GM03348 (cell line): ENCODE data around the gene SPRING1.
"Not testable (repeated sequence)": the region's sequence is repeated elsewhere in the genome, so short reads cannot be mapped to it uniquely, and the experiment has no call there.

Experiments used
- DNase-seq: peaks from one replicate; pipeline ENCODE4 v3.0.0; 2012; ENCODE audit warnings: low spot score

Gene SPRING1

DNA sequence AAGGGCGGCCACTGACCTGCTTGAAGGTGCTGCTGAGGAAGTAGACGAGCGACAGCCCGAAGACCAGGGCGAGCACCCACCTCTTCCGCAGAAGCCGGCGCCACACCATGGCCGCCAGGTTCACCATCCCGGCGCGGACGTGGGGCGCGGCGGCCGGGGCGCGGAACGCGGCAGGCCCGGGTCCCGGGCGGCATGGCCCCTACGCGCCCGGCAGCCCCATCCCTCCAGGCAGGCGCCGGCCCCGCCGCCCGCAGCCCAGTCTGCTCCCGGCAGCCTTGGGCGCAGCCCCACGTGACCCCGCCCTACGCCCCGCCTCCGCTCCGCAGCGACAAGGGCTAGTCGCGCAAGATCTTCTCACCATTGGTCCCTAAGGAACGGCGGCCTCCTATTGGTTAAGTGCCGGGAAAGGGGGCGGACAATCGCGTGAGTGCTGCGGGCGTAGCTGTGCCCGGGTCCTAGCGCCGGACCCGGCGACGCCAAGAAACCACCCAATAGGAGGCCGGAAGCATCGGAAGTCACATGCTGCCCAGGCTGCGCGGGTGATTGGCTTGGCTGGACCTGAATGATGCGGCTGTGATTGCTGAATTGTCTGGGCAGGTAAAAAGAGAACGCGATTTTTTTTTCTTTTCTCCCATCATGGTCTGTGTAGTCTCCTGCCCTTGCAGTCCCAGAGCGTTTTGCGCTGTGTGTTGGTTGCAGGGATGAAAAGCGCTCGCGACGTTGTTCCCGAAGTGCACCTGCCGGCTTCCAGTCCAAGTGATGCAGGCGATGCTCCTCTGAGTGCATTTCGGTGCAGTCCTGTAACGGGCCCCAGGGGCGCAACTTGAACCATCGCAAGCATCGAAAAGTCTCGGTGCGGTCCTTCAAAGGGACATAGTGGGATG is at the start of gene SPRING1, which contains the start of gene RNFT2:
Gene SPRING1 (minus strand): TSS at position 296 of the 884 bp plus-strand sequence. CDS start 169 bp downstream, at position 127.
Gene RNFT2 (plus strand): TSS at position 542 of the 884 bp plus-strand sequence. CDS start 2,183 bp downstream, outside the sequence.
- DNase-seq = peak; percentile 100

DNA sequence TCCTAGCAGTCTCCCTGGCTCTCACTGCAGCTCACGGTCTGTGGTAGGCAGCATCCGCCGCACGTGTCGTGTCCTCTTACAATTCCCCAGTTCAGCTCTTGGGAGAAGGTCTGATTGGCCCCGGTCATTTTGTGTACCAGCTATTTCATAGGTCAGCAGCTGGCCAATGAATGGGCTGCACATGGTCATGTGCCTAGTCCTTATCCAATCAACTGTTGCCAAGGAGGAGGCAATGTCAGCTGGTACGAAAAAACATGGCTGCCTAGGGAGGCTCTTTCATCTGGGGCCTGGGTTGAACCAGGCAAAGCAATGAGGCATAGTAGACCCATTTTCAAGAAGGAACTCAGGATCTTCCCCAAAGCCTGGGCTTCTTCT is 46.4 kb upstream of the SPRING1 start:
- DNase-seq = no peak

- no peak for DNase-seq
Observed at GRCh38 chr12:116783525-116784237, 45.8 kb upstream of the SPRING1 start.

DNA sequence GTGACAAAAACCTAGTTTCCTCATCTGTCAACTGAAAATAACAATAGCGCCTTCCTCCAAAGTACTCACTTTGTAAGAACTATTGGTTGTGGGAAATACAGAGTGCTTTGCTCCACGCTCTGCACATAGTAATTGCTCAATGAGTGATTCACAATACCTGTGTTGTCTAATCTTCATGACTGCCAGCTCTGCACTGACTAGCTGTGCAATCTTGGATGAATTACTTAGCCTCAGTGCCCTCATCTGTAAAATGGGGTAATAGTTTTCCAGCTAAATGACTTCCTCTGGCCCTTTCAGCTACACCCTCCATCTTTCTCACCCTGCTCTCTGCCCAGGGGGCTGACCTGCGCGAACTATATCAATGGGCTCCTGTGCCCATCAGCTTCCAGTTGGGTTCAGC is 43.1 kb upstream of the SPRING1 start:
- no peak for DNase-seq

DNA sequence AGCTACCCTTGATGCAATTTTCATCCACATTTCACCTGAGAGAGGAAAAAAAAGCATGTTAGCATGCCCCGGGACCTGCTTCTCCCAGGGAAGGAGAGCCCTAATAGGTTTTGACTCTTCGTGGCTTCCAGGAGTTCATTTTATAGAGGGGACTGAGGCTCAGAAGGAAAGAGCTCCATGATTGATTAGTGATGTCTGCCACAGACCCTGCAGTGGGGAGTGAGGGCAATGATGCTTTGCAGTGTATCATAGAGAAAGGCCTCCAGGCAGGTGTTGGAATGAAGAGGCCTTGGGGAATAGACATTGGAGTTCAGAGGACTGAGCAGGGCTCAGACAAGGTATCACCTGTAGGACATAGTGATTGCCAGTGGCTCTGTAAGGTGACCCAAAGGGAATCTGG is 41.7 kb upstream of the SPRING1 start:
- no peak for DNase-seq

DNA sequence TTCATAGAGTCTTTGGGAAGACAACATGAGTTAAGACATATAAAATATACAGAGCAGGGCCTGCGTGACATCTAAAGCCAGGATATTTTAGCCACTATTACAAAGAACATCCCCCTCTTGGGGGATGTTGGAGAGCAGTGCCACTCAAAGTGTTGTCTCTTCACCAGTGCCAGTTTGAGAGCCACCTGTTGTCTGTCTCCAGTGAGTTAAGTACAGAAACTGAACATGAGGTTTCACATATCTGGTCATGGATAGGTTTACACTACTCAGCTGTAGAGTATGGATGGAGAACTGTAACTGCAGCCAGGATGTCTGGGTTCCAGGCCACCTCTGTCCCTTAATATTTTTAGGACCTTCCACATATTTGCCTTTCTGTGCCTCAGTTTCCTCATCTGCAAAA is 39.4 kb upstream of the SPRING1 start:
- no peak for DNase-seq

DNA sequence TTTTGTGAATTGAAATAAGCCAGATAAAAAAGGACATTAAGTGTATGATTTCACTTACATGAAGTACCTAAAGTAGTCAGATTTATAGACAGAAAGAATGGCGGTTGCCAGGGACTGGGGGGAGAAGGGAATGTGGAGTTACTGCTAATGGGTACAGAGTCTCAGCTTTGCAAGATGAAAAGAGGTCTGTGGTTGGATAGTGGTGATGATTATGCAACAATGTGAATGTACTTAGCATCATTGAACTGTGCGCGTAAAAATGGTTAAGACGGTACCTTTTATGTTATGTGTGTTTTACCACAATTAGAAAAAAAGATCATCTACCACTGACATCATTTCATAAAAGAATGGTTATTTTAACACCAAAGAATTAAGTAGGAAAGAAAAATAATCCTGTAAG is 36.2 kb upstream of the SPRING1 start:
- DNase-seq = no peak

DNA sequence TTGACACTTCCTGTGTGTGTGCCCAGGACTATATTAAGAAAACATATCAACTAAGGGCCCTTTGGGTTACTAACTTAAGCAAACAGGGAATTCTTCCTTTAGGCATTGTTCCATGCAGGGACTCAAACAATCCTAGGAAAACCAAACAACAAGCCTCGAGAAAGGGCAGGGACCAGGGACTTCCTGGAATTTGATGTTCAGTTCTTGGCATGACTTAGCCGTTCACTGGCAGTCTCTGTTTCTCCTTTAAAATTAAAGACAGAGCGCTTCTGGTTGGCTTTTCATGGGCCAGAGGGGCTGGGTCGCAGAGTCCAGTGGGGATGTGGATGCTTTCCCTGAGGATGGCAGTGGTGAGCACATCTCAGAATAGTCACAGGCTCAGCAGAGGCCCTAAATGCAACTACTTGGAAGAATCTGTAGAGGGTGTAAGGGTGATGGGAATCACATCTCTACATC is 35.4 kb upstream of the SPRING1 start:
- DNase-seq = peak; percentile 31

GRCh38 chr12:116771651-116772050 is 33.8 kb upstream of the SPRING1 start:
- no peak for DNase-seq

- no peak for DNase-seq
Observed at GRCh38 chr12:116766746-116767145, 28.9 kb upstream of the SPRING1 start.

- no peak for DNase-seq
Observed at GRCh38 chr12:116766285-116766684, 28.4 kb upstream of the SPRING1 start.

- no peak for DNase-seq
Observed at GRCh38 chr12:116765271-116765670, 27.4 kb upstream of the SPRING1 start.

- DNase-seq = no peak
Observed at GRCh38 chr12:116761499-116761898, 23.6 kb upstream of the SPRING1 start.

DNA sequence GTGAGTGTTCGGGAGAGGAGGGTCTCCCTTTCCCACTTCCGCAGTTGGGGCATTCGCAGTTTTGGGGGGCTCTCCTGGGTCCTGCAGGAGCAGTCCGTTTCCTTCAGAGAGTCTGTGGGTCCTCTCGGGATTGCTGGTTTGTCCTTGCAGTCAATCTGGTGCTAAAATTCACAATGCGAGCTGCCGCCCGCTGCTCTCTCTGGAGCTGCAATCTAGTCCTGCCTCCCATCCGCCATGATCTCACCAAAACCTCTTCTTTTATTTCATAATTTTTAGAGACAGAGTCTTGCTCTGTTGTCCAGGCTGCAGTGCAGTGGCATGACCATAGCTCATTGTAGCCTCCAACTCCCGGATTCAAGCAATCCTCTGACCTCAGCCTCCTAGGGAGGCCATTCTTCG is 22.8 kb upstream of the SPRING1 start:
- DNase-seq = no peak

DNA sequence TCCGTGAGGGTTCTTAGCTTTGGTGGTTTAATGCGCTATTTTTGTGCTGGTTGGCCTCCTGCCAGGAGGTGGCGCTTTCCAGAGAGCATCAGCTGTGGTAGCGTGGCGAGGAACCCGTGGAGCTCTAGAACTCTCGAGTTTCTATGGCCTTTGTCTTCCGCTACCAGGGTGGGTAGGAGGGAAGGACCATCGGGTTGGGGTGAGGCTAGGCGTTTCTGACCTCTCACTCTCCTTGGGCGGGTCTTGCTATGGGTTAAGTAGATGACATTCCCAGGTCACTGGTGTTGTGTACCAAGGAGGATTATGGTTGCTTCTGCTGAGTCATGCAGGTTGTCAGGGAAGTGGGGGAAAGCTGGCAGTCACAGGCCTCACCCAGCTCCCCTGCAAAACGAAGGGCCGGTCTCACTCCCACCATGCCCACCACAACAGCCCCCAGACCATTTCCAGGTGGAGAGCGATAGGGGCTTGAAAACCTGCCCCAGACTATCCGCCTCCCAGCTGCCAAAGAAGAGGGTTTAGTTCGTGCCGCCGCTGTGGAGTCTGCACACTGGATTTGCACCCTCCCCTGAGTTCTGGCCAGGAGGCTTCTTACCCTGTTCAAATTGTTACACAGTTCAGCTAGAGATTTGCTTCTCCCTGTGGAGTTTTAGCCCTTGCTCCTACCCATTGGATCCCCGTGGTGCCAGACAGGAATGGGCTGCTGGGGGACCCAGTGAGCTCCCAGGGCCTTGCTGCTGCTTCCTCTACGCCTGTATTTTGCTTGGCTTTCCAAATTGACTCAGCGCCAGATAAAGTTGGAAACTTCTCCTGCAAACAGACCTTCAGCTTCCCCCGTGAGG is 22.1 kb upstream of the SPRING1 start:
- no peak for DNase-seq

GRCh38 chr12:116754783-116755182 is 16.9 kb upstream of the SPRING1 start:
- DNase-seq = not testable (repeated sequence)

DNA sequence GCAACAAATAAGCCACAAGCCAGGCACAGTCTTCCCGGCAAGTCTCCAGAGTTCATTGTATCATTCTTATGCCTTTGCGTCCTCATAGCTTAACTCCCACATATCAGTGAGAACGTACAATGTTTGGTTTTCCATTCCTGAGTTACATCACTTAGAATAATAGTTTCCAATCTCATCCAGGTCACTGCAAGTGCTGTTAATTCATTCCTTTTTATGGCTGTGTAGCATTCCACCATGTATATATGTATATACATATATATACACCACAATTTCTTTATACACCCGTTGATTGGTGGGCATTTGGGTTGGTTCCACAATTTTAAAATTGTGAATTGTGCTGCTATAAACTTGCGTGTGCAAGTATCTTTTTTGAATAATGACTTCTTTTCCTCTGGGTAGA is 16.2 kb upstream of the SPRING1 start:
- DNase-seq = not testable (repeated sequence)

- no peak for DNase-seq
Observed at GRCh38 chr12:116750298-116750697, 12.4 kb upstream of the SPRING1 start.

GRCh38 chr12:116749884-116750283 is 12.0 kb upstream of the SPRING1 start:
- DNase-seq = no peak

GRCh38 chr12:116745554-116745953 is 7.7 kb upstream of the SPRING1 start:
- DNase-seq = no peak

DNA sequence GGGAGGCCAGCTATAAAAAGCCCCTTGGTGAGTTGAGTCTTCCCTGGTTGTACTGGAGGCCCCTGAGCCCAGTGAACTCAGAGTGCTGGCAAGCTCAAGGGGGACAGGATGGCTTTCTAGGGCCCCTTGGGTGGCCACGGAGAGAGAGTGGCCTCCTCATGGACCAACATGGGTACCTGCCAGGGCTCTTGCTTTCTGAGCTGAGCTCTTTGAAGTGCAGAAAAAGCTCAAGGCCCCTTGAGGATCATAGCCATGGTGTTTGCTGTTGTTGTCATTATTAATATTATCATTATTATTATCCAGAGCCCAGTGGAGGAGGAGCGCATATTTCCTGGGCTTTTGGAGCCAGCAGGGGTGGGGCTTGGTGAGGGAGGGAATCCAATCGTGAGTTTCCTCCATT is 6.9 kb upstream of the SPRING1 start:
- DNase-seq = no peak

DNA sequence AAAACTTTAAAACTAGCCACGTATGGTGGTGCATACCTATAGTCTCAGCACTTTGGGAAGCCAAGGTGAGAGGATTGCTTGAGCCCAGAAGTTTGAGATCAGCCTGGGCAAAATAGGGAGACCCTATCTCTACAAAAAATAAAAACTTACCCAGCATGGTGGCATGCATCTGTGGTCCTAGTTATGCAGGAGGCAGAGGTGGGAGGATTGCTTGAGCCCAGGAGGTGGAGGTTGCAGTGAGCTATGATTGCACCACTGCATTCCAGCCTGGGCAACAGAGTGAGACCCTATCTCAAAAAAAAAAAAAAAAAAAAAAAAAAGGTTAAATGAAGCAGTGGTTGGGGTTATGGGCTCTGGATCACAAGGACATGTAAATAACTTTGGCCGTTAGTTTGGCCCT is 4.9 kb upstream of the SPRING1 start:
- not testable (repeated sequence) for DNase-seq
